ENCODE results near the gene SAG. TPM values are rescaled to one million over a fixed set of nuclear protein-coding genes. Genes with fewer than 3 reads are reported as not detected.

SAG gene
- total RNA-seq, 3 donors from 2014 or later: 0.63 TPM; not detected in 2

DNA sequence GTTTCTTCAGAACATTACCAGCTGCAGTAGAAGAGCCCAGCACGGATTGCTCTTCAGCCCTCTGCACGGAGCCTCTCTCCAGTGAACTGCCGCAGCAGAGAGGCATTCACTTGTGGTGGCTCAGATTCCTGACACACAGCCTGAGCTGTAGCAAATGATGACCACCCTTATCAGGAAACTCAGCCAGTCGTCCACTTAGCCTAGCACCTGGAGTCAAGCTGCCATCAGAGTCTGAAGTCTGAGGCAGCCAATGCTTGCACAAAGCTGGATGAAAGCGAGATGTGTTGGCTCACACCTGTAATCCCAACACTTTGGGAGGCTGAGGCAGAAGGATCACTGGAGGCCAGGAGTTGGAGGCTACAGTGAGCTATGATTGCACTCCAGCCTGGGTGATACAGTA is 11.7 kb upstream of the SAG start:
- ATAC-seq (no peak), DNase-seq (no peak)
- Histone ChIP-seq H3K4me1 (ENCODE audit: low read depth) (peaks cover 11% of the 10 kb centered on the region), H3K4me3 (no peak overlapping the region), H3K36me3 (ENCODE audit: low read depth) (peaks cover 8% of the 10 kb centered on the region), H3K9me3 (no peaks in the 10 kb centered on the region)
- TF ChIP-seq, protein P1, sequence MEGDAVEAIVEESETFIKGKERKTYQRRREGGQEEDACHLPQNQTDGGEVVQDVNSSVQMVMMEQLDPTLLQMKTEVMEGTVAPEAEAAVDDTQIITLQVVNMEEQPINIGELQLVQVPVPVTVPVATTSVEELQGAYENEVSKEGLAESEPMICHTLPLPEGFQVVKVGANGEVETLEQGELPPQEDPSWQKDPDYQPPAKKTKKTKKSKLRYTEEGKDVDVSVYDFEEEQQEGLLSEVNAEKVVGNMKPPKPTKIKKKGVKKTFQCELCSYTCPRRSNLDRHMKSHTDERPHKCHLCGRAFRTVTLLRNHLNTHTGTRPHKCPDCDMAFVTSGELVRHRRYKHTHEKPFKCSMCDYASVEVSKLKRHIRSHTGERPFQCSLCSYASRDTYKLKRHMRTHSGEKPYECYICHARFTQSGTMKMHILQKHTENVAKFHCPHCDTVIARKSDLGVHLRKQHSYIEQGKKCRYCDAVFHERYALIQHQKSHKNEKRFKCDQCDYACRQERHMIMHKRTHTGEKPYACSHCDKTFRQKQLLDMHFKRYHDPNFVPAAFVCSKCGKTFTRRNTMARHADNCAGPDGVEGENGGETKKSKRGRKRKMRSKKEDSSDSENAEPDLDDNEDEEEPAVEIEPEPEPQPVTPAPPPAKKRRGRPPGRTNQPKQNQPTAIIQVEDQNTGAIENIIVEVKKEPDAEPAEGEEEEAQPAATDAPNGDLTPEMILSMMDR (IDR thresholded peaks at IDR 0.05): no peak
- intact Hi-C loops (cut with DNase I, micrococcal nuclease): no loop called here

DNA sequence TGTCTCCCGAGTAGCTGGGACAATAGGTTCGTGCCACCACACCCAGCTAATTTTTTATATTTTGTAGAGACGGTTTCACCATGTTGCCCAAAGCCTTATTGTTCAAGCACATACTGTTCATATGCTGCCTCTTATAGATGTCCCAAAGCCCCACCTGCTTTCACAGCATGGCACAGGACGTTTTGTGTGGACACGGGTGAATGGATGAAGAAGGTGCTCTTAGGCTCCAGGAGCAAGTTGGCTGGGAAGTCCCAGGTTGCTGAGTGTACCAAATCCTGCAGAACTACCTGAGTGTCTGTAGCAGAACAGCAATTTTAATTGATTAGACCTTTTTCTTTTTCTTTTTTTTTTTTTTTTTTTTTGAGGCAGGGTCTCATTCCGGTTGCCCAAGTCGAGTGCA is 10.5 kb upstream of the SAG start:
- no peak for ATAC-seq
- intact Hi-C loops (cut with DNase I, micrococcal nuclease): no loop called here
- Histone ChIP-seq H3K36me3 (ENCODE audit: low read depth) (no peaks in the 10 kb centered on the region), H3K9me3 (no peaks in the 10 kb centered on the region), H3K4me1 (ENCODE audit: low read depth) (peaks cover 11% of the 10 kb centered on the region), H3K4me3 (no peak overlapping the region)
- no peak for DNase-seq
- TF ChIP-seq, protein P1 (IDR thresholded peaks at IDR 0.05): no peak

DNA sequence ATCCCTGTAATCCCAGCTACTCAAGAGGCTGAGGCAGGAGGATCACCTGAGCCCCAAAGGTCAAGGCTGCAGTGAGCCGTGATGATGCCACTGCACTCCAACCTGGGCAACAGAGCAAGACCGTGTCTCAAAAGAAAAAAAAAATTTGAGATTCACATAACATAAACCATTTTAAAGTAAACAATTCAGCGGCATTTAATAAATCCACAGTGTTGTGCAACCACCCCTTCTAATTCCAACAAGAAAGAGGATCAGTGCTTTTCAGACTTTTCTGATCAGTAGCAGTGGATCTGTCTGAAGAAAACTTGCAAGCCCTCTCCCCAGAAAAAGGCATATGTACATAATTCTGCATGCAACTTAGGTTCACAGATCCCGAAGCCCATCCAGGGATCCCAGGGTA is 7.2 kb upstream of the SAG start:
- no peak for ATAC-seq
- no peaks in the 10 kb centered on the region for H3K9me3 ChIP-seq
- DNase-seq: no peak
- no peak overlapping the region for H3K4me3 ChIP-seq
- no peaks in the 10 kb centered on the region for H3K36me3 ChIP-seq (ENCODE audit: low read depth)
- TF ChIP-seq, protein P1 (IDR thresholded peaks at IDR 0.05): no peak
- peaks cover 11% of the 10 kb centered on the region for H3K4me1 ChIP-seq (ENCODE audit: low read depth)
- intact Hi-C loops (cut with DNase I, micrococcal nuclease): no loop called here

DNA sequence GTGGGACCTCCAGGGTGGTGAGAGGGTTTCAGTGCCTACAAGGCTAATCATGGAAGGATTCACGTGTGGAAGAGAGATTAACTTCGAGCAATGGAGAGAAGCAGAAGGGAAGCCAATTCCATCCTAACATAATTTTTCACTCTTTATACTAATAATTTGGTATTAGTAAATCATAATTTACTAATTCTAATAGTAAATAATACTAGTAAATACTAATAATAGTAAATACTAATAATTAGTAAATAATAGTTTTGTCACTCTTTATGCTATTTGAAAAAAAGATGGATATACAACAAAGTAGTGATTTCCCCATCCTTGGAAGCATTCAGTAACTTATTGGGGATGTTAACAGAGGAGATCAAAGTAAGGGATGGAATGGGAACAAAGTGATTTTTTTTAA is 6.4 kb upstream of the SAG start:
- TF ChIP-seq, protein P1 (IDR thresholded peaks at IDR 0.05): no peak
- Histone ChIP-seq H3K36me3 (ENCODE audit: low read depth) (no peaks in the 10 kb centered on the region), H3K4me3 (no peak overlapping the region), H3K4me1 (ENCODE audit: low read depth) (peaks cover 11% of the 10 kb centered on the region), H3K9me3 (no peaks in the 10 kb centered on the region)
- intact Hi-C loops (cut with DNase I, micrococcal nuclease): no loop called here
- no peak for DNase-seq
- ATAC-seq: no peak

DNA sequence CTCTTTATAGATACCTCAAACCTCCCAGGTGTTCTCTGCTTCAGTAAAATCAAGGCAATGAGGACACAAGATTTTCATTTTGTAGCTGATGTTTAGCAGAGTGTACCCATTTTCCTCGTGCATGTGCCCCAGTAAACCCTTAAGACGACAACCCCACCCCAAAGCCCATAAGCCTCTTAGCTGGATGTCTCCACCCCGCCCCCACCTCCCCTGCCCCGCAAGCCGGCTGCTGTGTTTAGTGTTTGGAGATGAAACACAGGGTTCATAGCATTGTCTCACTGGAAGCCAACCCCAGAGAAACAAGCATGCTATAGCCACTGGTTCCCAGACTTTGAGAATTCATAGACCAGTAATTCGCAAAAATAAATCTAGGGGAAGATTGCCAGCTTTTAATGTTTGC is 5.8 kb upstream of the SAG start:
- no peak for ATAC-seq
- peaks cover 11% of the 10 kb centered on the region for H3K4me1 ChIP-seq (ENCODE audit: low read depth)
- DNase-seq: no peak
- no peaks in the 10 kb centered on the region for H3K9me3 ChIP-seq
- no peaks in the 10 kb centered on the region for H3K36me3 ChIP-seq (ENCODE audit: low read depth)
- H3K4me3 ChIP-seq: no peak overlapping the region
- intact Hi-C loops (cut with DNase I, micrococcal nuclease): no loop called here
- TF ChIP-seq, protein P1 (IDR thresholded peaks at IDR 0.05): no peak

DNA sequence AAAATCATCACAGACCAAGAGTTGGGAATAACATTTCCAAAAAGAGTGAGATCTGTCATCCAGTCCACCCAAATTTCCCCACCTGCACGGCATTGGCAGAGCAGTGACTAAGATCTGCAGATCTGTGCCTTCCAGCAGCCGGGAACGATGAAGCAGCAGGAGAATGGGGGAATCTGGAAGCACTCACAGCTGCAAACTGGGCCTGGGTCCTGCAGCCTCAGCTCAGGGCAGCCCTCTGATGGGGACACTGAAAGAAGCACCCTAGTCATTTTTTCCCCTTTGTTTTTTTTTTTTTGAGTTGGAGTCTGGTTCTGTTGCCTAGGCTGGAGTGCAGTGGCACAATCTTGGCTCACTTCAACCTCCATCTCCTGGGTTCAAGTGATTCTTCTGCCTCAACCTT is 4.4 kb upstream of the SAG start:
- Histone ChIP-seq H3K4me3 (no peak overlapping the region), H3K4me1 (ENCODE audit: low read depth) (no peaks in the 10 kb centered on the region), H3K9me3 (no peaks in the 10 kb centered on the region), H3K36me3 (ENCODE audit: low read depth) (no peaks in the 10 kb centered on the region)
- intact Hi-C loops (cut with DNase I, micrococcal nuclease): no loop called here
- DNase-seq (no peak), ATAC-seq (no peak)
- TF ChIP-seq, protein P1 (IDR thresholded peaks at IDR 0.05): no peak

All from mucosa of descending colon (tissue), 3 donors.